ENCODE measurements around the gene C10orf90.

GRCh38 chr10:126469692-126470091 lies 200.8 kb downstream of the C10orf90 start:
- TF ChIP-seq CTCF (IDR thresholded peaks at IDR 0.05): no peak
- no peak for TF ChIP-seq POLR2A (IDR thresholded peaks at IDR 0.05)
